NOMO-1 (cell line): ENCODE measurements around the gene RNU6-9.
A peak's percentile ranks its signal among the peaks of the same experiment; 100 is the strongest.

Experiments
- DNase-seq, 2 experiments: peaks; one replicate each; lab custom pipeline; 2025; ENCODE audit not compliant: unreplicated experiment in 2 of 2; lab: John Stamatoyannopoulos, UW

RNU6-9 gene

GRCh38 chr19:861141-861755 lies 32.0 kb upstream of the RNU6-9 start:
- DNase-seq: no peak

- DNase-seq: peak in 1 of 2 experiments; percentile 40
These were observed 31.3 kb upstream of the RNU6-9 start for GRCh38 chr19:861756-862580.

DNA sequence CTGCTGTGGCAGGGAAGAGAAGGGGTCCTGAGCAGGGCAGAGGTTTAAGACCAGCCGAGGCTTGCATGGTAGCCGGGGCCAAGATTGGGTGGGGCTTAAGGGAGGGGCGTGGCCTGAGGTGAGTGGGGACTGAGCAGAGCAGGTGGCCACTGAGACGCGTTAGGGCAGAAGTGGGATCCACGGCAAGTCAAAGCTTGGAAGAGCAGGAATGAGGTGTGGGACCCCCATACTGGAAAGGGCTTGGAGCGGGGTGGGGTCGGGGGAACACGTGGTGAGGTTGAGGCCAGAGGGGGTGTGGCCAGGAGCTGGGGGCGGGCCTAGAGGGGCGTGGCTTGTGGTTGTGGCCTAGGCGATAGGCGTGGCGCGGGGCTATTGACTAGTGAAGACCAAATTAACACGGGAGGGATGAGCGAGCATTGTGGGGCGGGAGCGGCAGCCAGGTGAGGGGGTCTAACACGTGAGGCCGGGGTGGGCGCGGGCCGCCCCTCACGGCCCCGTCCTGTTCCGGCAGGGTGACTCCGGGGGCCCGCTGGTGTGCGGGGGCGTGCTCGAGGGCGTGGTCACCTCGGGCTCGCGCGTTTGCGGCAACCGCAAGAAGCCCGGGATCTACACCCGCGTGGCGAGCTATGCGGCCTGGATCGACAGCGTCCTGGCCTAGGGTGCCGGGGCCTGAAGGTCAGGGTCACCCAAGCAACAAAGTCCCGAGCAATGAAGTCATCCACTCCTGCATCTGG lies 30.5 kb upstream of the RNU6-9 start:
- DNase-seq: no peak

DNA sequence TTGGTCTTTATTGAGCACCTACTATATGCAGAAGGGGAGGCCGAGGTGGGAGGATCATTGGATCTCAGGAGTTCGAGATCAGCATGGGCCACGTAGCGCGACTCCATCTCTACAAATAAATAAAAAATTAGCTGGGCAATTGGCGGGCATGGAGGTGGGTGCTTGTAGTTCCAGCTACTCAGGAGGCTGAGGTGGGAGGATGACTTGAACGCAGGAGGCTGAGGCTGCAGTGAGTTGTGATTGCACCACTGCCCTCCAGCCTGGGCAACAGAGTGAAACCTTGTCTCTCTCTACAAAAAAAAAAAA lies 30.0 kb upstream of the RNU6-9 start:
- no peak for DNase-seq

DNA sequence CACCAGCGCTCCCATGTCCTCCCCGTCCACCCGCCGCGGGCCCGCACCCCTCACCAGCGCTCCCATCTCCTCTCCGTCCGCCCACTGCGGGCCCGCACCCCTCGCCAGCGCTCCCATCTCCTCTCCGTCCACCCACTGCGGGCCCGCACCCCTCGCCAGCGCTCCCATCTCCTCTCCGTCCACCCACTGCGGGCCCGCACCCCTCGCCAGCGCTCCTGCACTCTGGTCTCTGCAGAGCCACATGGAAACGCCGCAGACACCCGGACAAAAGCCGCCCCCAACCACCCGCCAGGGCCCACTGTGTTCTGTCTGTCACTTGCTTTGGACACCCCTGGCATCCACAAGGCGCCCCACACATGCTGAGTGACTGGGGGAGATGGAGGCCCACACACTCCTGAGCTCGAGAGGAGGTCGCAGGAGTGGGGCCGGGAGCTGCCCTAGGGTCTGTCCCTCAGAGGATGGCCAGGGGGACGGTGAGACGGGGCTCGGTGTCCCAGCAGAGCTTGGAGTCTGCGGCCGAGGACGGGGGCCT lies 26.4 kb upstream of the RNU6-9 start:
- DNase-seq: no peak

DNA sequence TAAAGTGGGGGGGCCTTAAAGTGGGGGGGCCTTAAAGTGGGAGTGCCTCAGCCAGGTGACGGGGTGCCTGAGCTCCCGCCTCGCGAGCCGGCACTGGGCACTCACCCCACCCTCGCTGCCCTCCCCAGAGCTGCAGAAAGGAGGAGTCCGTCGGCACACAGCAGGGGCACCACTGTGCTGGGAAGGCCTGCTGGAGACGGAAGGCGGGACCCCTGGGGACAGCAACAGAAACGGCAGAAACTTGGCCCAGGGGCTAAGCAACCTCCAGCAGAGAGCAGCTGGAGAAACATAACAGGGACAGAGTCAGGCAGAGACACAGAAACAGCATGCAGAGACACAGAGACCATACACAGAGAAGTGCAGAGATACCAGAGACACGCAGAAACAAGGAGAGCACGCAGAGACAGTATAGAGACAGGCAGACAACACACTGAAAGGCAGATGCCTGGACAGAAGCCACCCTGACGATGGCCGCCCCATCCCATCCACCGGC lies 25.9 kb upstream of the RNU6-9 start:
- DNase-seq: no peak

GRCh38 chr19:867855-868457 lies 25.3 kb upstream of the RNU6-9 start:
- DNase-seq: no peak

GRCh38 chr19:868458-869244 lies 24.6 kb upstream of the RNU6-9 start:
- DNase-seq: no peak

- no peak for DNase-seq
These were observed 23.8 kb upstream of the RNU6-9 start for GRCh38 chr19:869245-870177.

DNA sequence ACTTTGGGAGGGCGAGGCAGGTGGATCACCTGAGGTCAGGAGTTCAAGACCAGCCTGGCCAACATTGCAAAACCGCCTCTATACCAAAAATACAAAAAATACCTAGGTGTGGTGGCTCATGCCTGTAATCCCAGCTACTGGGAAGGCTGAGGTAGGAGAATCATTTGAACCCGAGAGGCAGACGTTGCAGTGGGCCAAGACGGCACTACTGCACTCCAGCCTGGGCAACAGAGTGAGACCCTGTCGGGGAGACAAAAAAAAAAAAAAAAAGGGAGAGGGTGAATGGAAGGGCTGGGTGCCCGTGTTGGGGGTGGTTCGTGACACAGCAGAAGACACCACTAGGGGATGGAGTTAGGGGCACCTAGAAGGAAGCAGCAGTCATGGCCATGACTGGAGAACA lies 23.0 kb upstream of the RNU6-9 start:
- no peak for DNase-seq

DNA sequence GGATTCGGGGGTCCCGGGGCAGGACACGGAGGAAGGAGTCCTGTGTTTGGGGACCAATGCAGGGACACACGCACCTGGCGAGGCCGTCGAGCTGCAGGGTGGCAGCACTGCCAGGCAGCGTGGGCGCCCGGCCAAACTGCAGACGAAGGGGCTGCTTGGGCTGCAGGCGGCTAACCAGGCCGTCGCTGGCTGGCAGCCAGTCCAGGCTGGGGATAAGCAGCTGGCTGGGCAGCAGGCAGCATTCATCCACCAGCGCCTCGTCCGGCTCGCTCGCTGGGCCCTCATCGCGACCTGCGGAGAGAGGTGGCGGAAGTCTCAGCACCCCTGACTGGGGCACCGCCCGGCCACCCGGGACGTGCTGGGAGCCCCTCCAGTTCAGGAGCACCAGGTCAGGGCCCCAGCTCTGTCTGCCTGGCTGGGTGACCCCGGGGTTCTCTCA lies 22.3 kb upstream of the RNU6-9 start:
- DNase-seq: no peak

DNA sequence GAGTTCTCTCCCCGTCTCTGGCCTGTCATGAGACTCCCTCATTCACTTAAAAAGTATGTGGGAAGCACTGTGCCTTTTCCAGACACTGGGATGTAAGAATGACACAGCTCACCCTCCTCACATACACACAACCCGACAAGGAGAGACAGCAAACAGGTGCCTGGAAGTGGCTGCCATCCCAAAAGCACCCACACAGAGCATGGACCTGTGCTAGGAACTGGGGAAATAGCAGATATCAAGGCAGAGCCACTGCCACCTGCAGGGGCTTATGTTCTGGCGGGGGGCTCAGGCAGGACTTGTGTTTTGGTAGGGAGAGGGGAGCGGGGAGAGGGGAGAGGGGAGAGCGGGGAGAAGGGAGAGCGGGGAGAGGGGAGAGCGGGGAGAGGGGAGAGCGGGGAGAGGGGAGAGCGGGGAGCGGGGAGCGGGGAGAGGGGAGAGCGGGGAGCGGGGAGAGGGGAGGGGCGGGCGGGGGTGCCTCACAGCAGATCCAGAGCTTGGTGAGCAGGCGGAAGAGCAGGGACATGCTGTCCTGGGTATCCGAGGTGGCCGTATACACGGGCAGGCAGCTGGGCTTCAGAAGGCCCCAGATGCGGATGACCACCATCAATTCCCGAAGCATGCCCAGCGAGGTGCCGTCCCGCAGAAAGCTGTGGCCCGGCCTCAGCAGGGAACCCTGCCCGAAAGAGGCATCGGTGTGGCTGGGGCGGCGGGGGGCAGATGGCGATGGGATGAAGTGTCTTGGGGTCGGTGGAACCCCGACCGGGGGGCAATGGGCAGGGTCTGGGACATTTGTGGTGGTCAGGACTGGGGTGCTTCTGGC lies 21.6 kb upstream of the RNU6-9 start:
- no peak for DNase-seq

- DNase-seq: peak; percentile 57 to 60
These were observed 20.9 kb upstream of the RNU6-9 start for GRCh38 chr19:872266-872951.

DNA sequence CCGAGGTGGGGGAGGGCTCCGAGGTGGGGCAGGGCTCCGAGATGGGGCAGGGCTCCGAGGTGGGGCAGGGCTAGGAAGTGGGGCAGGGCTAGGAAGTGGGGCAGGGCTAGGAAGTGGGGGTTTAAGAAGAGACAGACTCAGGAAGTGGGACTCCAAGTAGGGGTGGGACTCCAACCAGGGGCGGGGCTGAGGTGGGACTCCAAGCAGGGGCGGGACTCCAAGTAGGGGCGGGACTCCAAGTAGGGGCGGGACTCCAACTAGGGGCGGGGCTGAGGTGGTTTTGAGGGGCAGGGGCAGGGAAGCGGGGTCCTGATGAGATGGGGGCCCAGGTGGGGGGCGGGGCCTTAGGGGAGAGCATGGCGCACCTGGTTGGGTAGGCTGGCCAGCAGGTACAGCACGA lies 20.2 kb upstream of the RNU6-9 start:
- DNase-seq: no peak

DNA sequence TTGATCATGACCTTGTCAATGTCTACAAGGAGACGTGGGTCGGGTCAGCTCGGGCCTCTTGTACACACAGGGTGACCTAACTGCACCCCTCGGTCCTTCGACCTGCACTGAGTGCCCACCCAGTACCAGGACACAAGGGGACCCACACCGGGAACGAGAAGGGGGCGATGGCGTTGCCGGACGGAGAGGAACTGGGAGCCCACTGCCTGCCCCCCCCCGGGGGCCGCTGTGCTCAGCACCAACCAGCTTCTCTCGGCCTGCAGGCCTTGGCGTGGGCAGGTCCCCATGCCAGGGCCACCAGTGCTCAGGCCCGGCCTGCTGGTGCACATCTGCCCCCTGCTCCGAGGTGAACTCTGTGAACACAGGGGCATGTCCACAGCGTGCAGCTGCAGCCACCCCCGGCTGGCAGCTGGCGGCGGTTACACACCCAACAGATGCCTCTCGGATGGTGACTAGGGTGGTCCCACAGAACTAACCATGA lies 19.7 kb upstream of the RNU6-9 start:
- no peak for DNase-seq

- DNase-seq: no peak
These were observed 17.9 kb upstream of the RNU6-9 start for GRCh38 chr19:875265-875879.

- no peak for DNase-seq
These were observed 17.2 kb upstream of the RNU6-9 start for GRCh38 chr19:876089-876488.
